GM12873 (cell line): ENCODE measurements around the gene TMEM25.

Experiments
- CTCF ChIP-seq: IDR thresholded peaks from 2 replicates; pipeline ENCODE4 v1.5.1; 2012; ENCODE audit warnings: low read depth, mild to moderate bottlenecking, moderate library complexity, low read length, control low read depth; ENCODE audit not compliant: insufficient read depth; ENCODE audit errors: missing control alignments

Gene TMEM25

DNA sequence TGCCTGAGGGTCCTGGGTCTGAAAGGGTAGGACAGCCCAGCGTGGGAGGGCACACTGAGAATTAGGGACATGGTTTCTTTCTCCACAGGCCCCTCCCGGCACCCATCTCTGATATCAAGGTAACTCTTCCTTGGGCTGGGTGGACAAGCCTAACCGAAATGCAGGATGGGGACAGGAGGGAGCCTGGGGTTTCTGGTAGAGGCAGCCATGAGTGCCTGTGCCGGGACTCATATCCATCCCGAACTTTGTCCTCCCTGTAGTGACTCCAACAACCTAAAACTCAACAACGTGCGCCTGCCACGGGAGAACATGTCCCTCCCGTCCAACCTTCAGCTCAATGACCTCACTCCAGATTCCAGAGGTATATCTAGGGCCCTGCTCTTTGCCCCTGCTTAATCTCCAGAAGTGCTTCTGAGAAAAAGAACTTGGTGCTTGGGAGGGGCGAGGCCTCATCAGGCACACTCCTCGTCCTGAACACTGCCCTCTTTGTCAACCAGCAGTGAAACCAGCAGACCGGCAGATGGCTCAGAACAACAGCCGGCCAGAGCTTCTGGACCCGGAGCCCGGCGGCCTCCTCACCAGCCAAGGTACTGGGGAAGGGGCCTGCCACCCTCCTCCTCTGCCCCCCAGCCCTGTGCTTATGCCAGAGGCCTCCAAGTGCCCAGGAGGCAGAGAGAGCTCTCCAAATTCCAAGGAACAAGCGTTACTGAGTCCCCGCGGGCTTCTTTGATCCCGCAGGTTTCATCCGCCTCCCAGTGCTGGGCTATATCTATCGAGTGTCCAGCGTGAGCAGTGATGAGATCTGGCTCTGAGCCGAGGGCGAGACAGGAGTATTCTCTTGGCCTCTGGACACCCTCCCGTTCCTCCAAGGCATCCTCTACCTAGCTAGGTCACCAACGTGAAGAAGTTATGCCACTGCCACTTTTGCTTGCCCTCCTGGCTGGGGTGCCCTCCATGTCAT, 3.1 kb downstream of the TMEM25 start:
- no peak for TF ChIP-seq CTCF

- TF ChIP-seq CTCF, result no peak
Observed at GRCh38 chr11:118535261-118535660, 4.3 kb downstream of the TMEM25 start.

- no peak for TF ChIP-seq CTCF
Observed at GRCh38 chr11:118536726-118537125, 5.7 kb downstream of the TMEM25 start.

DNA sequence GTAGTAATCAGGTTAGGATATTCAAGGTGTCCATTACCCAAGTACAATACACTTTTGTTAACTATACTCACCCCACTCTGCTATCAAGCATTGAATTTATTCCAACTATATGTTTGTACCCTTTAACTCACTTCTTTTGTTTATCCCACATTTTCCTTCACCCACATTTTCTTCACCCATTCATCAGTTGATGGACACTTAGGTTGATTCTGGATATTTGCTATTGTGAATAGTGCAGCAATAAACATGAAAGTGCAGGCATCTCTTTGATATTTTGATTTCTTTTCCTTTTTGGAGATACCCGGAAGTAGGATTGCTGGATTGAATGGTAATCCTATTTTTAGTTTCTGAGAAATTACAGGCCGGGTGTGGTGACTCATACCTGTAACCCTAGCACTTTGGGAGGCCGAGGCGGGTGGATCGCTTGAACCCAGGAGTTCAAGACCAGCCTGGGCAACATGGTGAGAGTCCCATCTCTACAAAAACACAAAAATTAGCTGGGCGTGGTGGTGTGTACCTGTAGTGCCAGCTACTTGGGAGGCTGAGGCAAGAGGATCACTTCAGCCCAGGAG, 6.5 kb downstream of the TMEM25 start:
- TF ChIP-seq CTCF, result no peak

- no peak for TF ChIP-seq CTCF
Observed at GRCh38 chr11:118544010-118544646, 13.1 kb downstream of the TMEM25 start.

DNA sequence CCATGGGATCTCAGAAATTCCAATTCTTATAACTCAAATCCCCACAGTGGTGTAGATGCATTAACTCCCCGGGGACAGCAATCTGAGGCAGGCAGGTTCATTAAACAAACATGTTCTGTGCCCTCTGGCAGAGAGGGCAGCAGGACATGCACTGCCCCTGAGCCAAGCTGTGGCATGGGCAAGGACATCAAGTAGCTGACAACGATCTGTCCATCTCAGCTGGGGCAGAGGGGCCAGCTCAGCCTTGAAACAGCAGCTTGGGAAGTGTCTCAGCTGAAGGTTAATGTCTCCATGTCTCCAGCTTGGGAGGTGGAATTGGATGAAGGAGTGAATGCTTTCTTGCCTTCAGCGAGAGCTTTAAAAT, 13.6 kb downstream of the TMEM25 start:
- TF ChIP-seq CTCF, result no peak

- no peak for TF ChIP-seq CTCF
Observed at GRCh38 chr11:118545533-118545932, 14.5 kb downstream of the TMEM25 start.
